DND-41 (cell line): ENCODE results near the gene JAKMIP1.

ENCODE experiments used
- ATAC-seq: fragments of 200-7000 bp; cut with Tn5 transposase; 3 replicates; pipeline ENCODE4 v1.9.1; 2021; ENCODE audit warnings: low read depth; ENCODE audit not compliant: insufficient read depth
- DNase-seq: peaks from one replicate; pipeline ENCODE4 v3.0.0-alpha.2; 2020
- H2AFZ ChIP-seq: 2 replicates; pipeline ENCODE4 v1.6.0; 2012; ENCODE audit warnings: low read depth, low read length
- H3K27ac ChIP-seq: 2 replicates; pipeline ENCODE4 v1.5.1; 2012; ENCODE audit warnings: low read length, inconsistent platforms
- H3K27me3 ChIP-seq: fragments of 200-600 bp; sonication (generic); 2 replicates; pipeline ENCODE4 v1.6.0; 2012; ENCODE audit warnings: low read length, mild to moderate bottlenecking, inconsistent platforms; ENCODE audit not compliant: insufficient read depth, poor library complexity
- H3K36me3 ChIP-seq: 2 replicates; pipeline ENCODE4 v1.5.1; 2012; ENCODE audit warnings: low read length, inconsistent platforms; ENCODE audit not compliant: insufficient read depth
- H3K4me1 ChIP-seq: 2 replicates; pipeline ENCODE4 v1.5.1; 2012; ENCODE audit warnings: mild to moderate bottlenecking, low read length; ENCODE audit not compliant: insufficient read depth
- H3K4me2 ChIP-seq: 2 replicates; pipeline ENCODE4 v1.6.0; 2012; ENCODE audit warnings: mild to moderate bottlenecking, moderate library complexity, low read length, inconsistent platforms; ENCODE audit not compliant: insufficient read depth
- H3K4me3 ChIP-seq, 2 experiments: fragments of 200-600 bp in 1 of 2; shearing (Covaris generic) in 1 of 2; 2 replicates each; pipeline ENCODE4 v1.5.1; 2012 to 2016; ENCODE audit warnings: inconsistent platforms in 2 of 2, low read length in 2 of 2, mild to moderate bottlenecking in 2 of 2, low read depth in 1 of 2, moderate library complexity in 1 of 2
- H3K79me2 ChIP-seq: 2 replicates; pipeline ENCODE4 v1.6.0; 2012; ENCODE audit warnings: low read length, inconsistent platforms; ENCODE audit not compliant: insufficient read depth
- H3K9ac ChIP-seq: 2 replicates; pipeline ENCODE4 v1.6.0; 2012; ENCODE audit warnings: low read depth, mild to moderate bottlenecking, inconsistent platforms, low read length, moderate library complexity
- H3K9me3 ChIP-seq: 2 replicates; pipeline ENCODE4 v1.5.1; 2012; ENCODE audit warnings: low read length, moderate library complexity, mild to moderate bottlenecking, inconsistent platforms; ENCODE audit not compliant: insufficient read depth, severe bottlenecking
- H4K20me1 ChIP-seq: 2 replicates; pipeline ENCODE4 v1.6.0; 2012; ENCODE audit warnings: low read length; ENCODE audit not compliant: insufficient read depth
- CTCF ChIP-seq: IDR thresholded peaks from 2 replicates; pipeline ENCODE4 v1.5.1; 2012; ENCODE audit warnings: borderline replicate concordance, low read length, moderate library complexity, mild to moderate bottlenecking; ENCODE audit not compliant: poor library complexity, severe bottlenecking; ENCODE audit errors: extremely low read depth
- EZH2 ChIP-seq: IDR thresholded peaks from 3 replicates; pipeline ENCODE4 v1.6.1; 2012; ENCODE audit warnings: borderline replicate concordance, low read depth, mild to moderate bottlenecking, moderate library complexity, low read length, inconsistent platforms; ENCODE audit not compliant: severe bottlenecking

The JAKMIP1 gene

GRCh38 chr4:6204871-6205566 lies 4.7 kb upstream of the JAKMIP1 start:
- H3K79me2 ChIP-seq: no peaks in the 10 kb centered on the region
- H3K4me1 ChIP-seq: no peaks in the 10 kb centered on the region
- no peaks in the 10 kb centered on the region for H3K27me3 ChIP-seq
- no peak overlapping the region for H3K27ac ChIP-seq
- no peak overlapping the region for H3K4me2 ChIP-seq
- TF ChIP-seq EZH2: no peak
- TF ChIP-seq CTCF: no peak
- H3K36me3 ChIP-seq: no peaks in the 10 kb centered on the region
- DNase-seq: no peak
- H4K20me1 ChIP-seq: peaks cover 4% of the 10 kb centered on the region; the same call in 1 of the 2 replicates
- H3K9me3 ChIP-seq: no peaks in the 10 kb centered on the region
- H3K4me3 ChIP-seq: no peak overlapping the region
- ATAC-seq: no peak
- H3K9ac ChIP-seq: no peak overlapping the region
- H2AFZ ChIP-seq: no peak overlapping the region

- Histone ChIP-seq H3K4me2 (no peak overlapping the region), H3K9ac (no peak overlapping the region), H2AFZ (no peak overlapping the region), H3K4me1 (no peaks in the 10 kb centered on the region), H3K9me3 (no peaks in the 10 kb centered on the region), H3K27ac (no peak overlapping the region), H4K20me1 (peaks cover 4% of the 10 kb centered on the region; the same call in 1 of the 2 replicates), H3K27me3 (no peaks in the 10 kb centered on the region), H3K36me3 (no peaks in the 10 kb centered on the region), H3K4me3 (no peak overlapping the region), H3K79me2 (no peaks in the 10 kb centered on the region)
- TF ChIP-seq EZH2: no peak
- no peak for TF ChIP-seq CTCF
- ATAC-seq (no peak), DNase-seq (no peak)
These were observed 3.7 kb upstream of the JAKMIP1 start for GRCh38 chr4:6204098-6204497.

- no peak overlapping the region for H2AFZ ChIP-seq
- H3K4me2 ChIP-seq: no peak overlapping the region
- peaks cover 4% of the 10 kb centered on the region; the same call in 1 of the 2 replicates for H4K20me1 ChIP-seq
- no peak overlapping the region for H3K27ac ChIP-seq
- ATAC-seq (no peak), DNase-seq (no peak)
- no peak overlapping the region for H3K4me3 ChIP-seq
- H3K79me2 ChIP-seq: no peaks in the 10 kb centered on the region
- no peaks in the 10 kb centered on the region for H3K4me1 ChIP-seq
- H3K27me3 ChIP-seq: no peaks in the 10 kb centered on the region
- no peaks in the 10 kb centered on the region for H3K9me3 ChIP-seq
- H3K36me3 ChIP-seq: no peaks in the 10 kb centered on the region
- no peak overlapping the region for H3K9ac ChIP-seq
- TF ChIP-seq EZH2 (no peak), CTCF (no peak)
These were observed 1.3 kb upstream of the JAKMIP1 start for GRCh38 chr4:6201580-6202091.
